Adrenal gland (tissue), 5 donors: ENCODE data around the gene CHTF18.

Experiments
- CTCF ChIP-seq, 6 experiments: fragments of 450-650 bp in 4 of 6; fragments of 200-600 bp in 2 of 6; sonication (generic) in 1 of 6; IDR thresholded peaks; 1 replicate in 5 of 6; 2 replicates in 1 of 6; pipeline versions ENCODE4 v1.5.1 to v1.8.0; 2016 to 2021; ENCODE audit warnings: antibody characterized with exemption in 6 of 6, mild to moderate bottlenecking in 2 of 6, moderate library complexity in 1 of 6
- POLR2A ChIP-seq, 2 donors: fragments of 450-650 bp; IDR thresholded peaks; one replicate each; pipeline ENCODE4 v1.6.1; 2017; ENCODE audit warnings: antibody characterized with exemption in 2 of 2, mild to moderate bottlenecking in 2 of 2, moderate library complexity in 1 of 2
- donor health status: DM: no; HTN: no; CAD: no.

- TF ChIP-seq CTCF (IDR thresholded peaks at IDR 0.05) (no peak), POLR2A (IDR thresholded peaks at IDR 0.05) (no peak)
Observed at GRCh38 chr16:754656-755055, 33.8 kb upstream of the CHTF18 start.
